H9 (cell line): Measurements from ENCODE around the gene VWF. TPM values are rescaled to one million over a fixed set of nuclear protein-coding genes. Genes with fewer than 3 reads are reported as not detected.

Experiments used
- DNase-seq: peaks from one replicate; pipeline ENCODE4 v3.0.0-alpha.2; 2017
- H2AFZ ChIP-seq: one replicate; pipeline ENCODE4 v1.6.1; 2013; ENCODE audit warnings: mild to moderate bottlenecking, low read length, control low read depth, moderate library complexity
- H2AK5ac ChIP-seq: 2 replicates; pipeline ENCODE4 v1.6.1; 2013; ENCODE audit warnings: low read length, control low read depth, mixed read lengths; ENCODE audit not compliant: insufficient read length
- H2BK120ac ChIP-seq: one replicate; pipeline ENCODE4 v1.6.1; 2013; ENCODE audit warnings: low read depth, mild to moderate bottlenecking, low read length, control low read depth, inconsistent platforms; ENCODE audit not compliant: poor library complexity, severe bottlenecking
- H2BK12ac ChIP-seq: 2 replicates; pipeline ENCODE4 v1.6.1; 2013; ENCODE audit warnings: low read length, control low read depth, mixed read lengths, low read depth; ENCODE audit not compliant: insufficient read length
- H2BK15ac ChIP-seq: 2 replicates; pipeline ENCODE4 v1.6.1; 2013; ENCODE audit warnings: low read depth, low read length, control low read depth
- H2BK20ac ChIP-seq: one replicate; pipeline ENCODE4 v1.6.1; 2013; ENCODE audit warnings: low read depth, mild to moderate bottlenecking, low read length, control low read depth, inconsistent platforms; ENCODE audit not compliant: poor library complexity, severe bottlenecking
- H2BK5ac ChIP-seq: 2 replicates; pipeline ENCODE4 v1.6.1; 2013; ENCODE audit warnings: low read length, control low read depth, mixed read lengths; ENCODE audit not compliant: insufficient read length
- H3K14ac ChIP-seq: 2 replicates; pipeline ENCODE4 v1.6.1; 2013; ENCODE audit warnings: low read length, control low read depth; ENCODE audit not compliant: insufficient read depth
- H3K18ac ChIP-seq: 2 replicates; pipeline ENCODE4 v1.6.1; 2013; ENCODE audit warnings: low read depth, mild to moderate bottlenecking, mixed read lengths, low read length, control low read depth; ENCODE audit not compliant: insufficient read length
- H3K23ac ChIP-seq: 2 replicates; pipeline ENCODE4 v1.6.1; 2013; ENCODE audit warnings: low read length, control low read depth, mixed read lengths, low read depth; ENCODE audit not compliant: insufficient read length
- H3K23me2 ChIP-seq: 2 replicates; pipeline ENCODE4 v1.6.1; 2013; ENCODE audit warnings: low read depth, mild to moderate bottlenecking, mixed read lengths, low read length, control low read depth; ENCODE audit not compliant: insufficient read length, poor library complexity, severe bottlenecking
- H3K27ac ChIP-seq: 2 replicates; pipeline ENCODE4 v1.5.1; 2013; ENCODE audit warnings: low read length, control low read depth, mixed read lengths, low read depth; ENCODE audit not compliant: insufficient read length
- H3K27me3 ChIP-seq: 2 replicates; pipeline ENCODE4 v1.6.1; 2013; ENCODE audit warnings: low read length, control low read depth, inconsistent platforms; ENCODE audit not compliant: insufficient read depth
- H3K4ac ChIP-seq: 2 replicates; pipeline ENCODE4 v1.6.1; 2013; ENCODE audit warnings: low read depth, mild to moderate bottlenecking, control low read depth, inconsistent platforms, low read length, moderate library complexity
- H3K4me1 ChIP-seq: 2 replicates; pipeline ENCODE4 v1.6.1; 2013; ENCODE audit warnings: low read length, control low read depth, inconsistent platforms; ENCODE audit not compliant: insufficient read depth
- H3K4me2 ChIP-seq: 2 replicates; pipeline ENCODE4 v1.6.1; 2013; ENCODE audit warnings: low read length, control low read depth, mixed read lengths; ENCODE audit not compliant: insufficient read length, insufficient read depth
- H3K56ac ChIP-seq: 2 replicates; pipeline ENCODE4 v1.6.1; 2013; ENCODE audit warnings: low read depth, mild to moderate bottlenecking, mixed read lengths, low read length, control low read depth; ENCODE audit not compliant: insufficient read length
- H3K79me1 ChIP-seq: 2 replicates; pipeline ENCODE4 v1.6.1; 2013; ENCODE audit warnings: low read depth, mild to moderate bottlenecking, moderate library complexity, low read length, control low read depth, inconsistent platforms; ENCODE audit not compliant: insufficient read depth, poor library complexity, severe bottlenecking
- H3K79me2 ChIP-seq: 2 replicates; pipeline ENCODE4 v1.6.1; 2013; ENCODE audit warnings: low read length, control low read depth, inconsistent platforms; ENCODE audit not compliant: insufficient read depth
- H3K9ac ChIP-seq: 2 replicates; pipeline ENCODE4 v1.6.1; 2013; ENCODE audit warnings: low read length, control low read depth, mixed read lengths; ENCODE audit not compliant: insufficient read length; ENCODE audit errors: extremely low read depth
- H3K9me3 ChIP-seq: one replicate; pipeline ENCODE4 v1.6.1; 2013; ENCODE audit warnings: low read depth, low read length, inconsistent platforms; ENCODE audit not compliant: control insufficient read depth
- H3T11ph ChIP-seq: one replicate; pipeline ENCODE4 v1.6.1; 2013; ENCODE audit warnings: mild to moderate bottlenecking, low read length, control low read depth, inconsistent platforms
- H4K20me1 ChIP-seq: one replicate; pipeline ENCODE4 v1.6.1; 2013; ENCODE audit not compliant: control insufficient read depth, insufficient read length, insufficient read depth
- H4K5ac ChIP-seq: 2 replicates; pipeline ENCODE4 v1.6.1; 2013; ENCODE audit warnings: low read depth, mild to moderate bottlenecking, mixed read lengths, low read length, control low read depth; ENCODE audit not compliant: insufficient read length
- H4K8ac ChIP-seq: replicated peaks from 2 replicates; pipeline ENCODE4 v1.6.1; 2013; ENCODE audit warnings: low read length, control low read depth, mixed read lengths, low read depth; ENCODE audit not compliant: insufficient read length
- H4K91ac ChIP-seq: 2 replicates; pipeline ENCODE4 v1.6.1; 2013; ENCODE audit warnings: low read depth, mild to moderate bottlenecking, moderate library complexity, mixed read lengths, low read length, control low read depth; ENCODE audit not compliant: insufficient read length
- H3K27ac Mint-ChIP-seq, 3 experiments: 2 replicates in 2 of 3; 3 replicates in 1 of 3; pipeline ENCODE4 v1.8.0; 2020 to 2021; ENCODE audit warnings: mixed read lengths in 3 of 3, mild to moderate bottlenecking in 1 of 3, moderate library complexity in 1 of 3
- H3K27me3 Mint-ChIP-seq: 2 replicates; pipeline ENCODE4 v1.8.0; 2021; ENCODE audit warnings: low read depth, mild to moderate bottlenecking, moderate library complexity, mixed read lengths
- H3K36me3 Mint-ChIP-seq, 3 experiments: 2 replicates in 2 of 3; 3 replicates in 1 of 3; pipeline ENCODE4 v1.8.0; 2020 to 2021; ENCODE audit warnings: low read depth in 3 of 3, mixed read lengths in 3 of 3; ENCODE audit not compliant: insufficient read depth in 1 of 3
- H3K4me1 Mint-ChIP-seq, 2 experiments: 2 replicates each; pipeline ENCODE4 v1.8.0; 2020; ENCODE audit warnings: mixed read lengths in 2 of 2
- H3K4me3 Mint-ChIP-seq, 2 experiments: 2 replicates in 1 of 2; 3 replicates in 1 of 2; pipeline ENCODE4 v1.8.0; 2020 to 2021; ENCODE audit warnings: mild to moderate bottlenecking in 2 of 2, mixed read lengths in 2 of 2, moderate library complexity in 1 of 2
- H3K9me3 Mint-ChIP-seq, 2 experiments: 2 replicates in 1 of 2; 3 replicates in 1 of 2; pipeline ENCODE4 v1.8.0; 2020; ENCODE audit warnings: mild to moderate bottlenecking in 2 of 2, mixed read lengths in 2 of 2, moderate library complexity in 1 of 2
- CTCF ChIP-seq: fragments of 200-600 bp; sonication (generic); conservative IDR thresholded peaks from 3 replicates; pipeline ENCODE4 v1.8.0; 2021; ENCODE audit warnings: antibody characterized with exemption, mild to moderate bottlenecking
- WGBS: extraction: QIAGEN DNeasy Blood & Tissue Kit; methylation state at CpG from one replicate; pipeline ENCODE4 v1.1.7; 2013; ENCODE audit warnings: missing lambda C conversion rate, low lambda C conversion rate, mixed read lengths; ENCODE audit not compliant: insufficient read length; ENCODE audit errors: extremely low coverage; 5-methylcytosine and 5-hydroxymethylcytosine counted together
- total RNA-seq: library from RNA; stranded (reverse); gene quantifications from 2 replicates; pipeline ENCODE4 v1.2.1, GENCODE V29; 2021

Gene VWF
- total RNA-seq, 1 experiment from 2014 or later = 0.17 TPM

- Histone ChIP-seq H3K4ac (no peak overlapping the region), H3K9ac (no peak overlapping the region), H2BK12ac (no peak overlapping the region), H4K8ac (no peak overlapping the region), H2BK120ac (no peak overlapping the region), H3K23me2 (no peaks in the 10 kb centered on the region), H3K79me1 (no peaks in the 10 kb centered on the region), H4K20me1 (no peaks in the 10 kb centered on the region), H4K5ac (no peak overlapping the region), H3K23ac (no peak overlapping the region), H2AK5ac (no peak overlapping the region), H2BK20ac (no peak overlapping the region), H3K79me2 (no peaks in the 10 kb centered on the region), H3K27ac (no peak overlapping the region), H3K18ac (no peak overlapping the region), H3T11ph (no peak overlapping the region), H3K56ac (no peak overlapping the region), H3K4me1 (no peaks in the 10 kb centered on the region), H2BK15ac (no peak overlapping the region), H2AFZ (no peak overlapping the region), H3K4me2 (no peak overlapping the region), H3K27me3 (no peaks in the 10 kb centered on the region), H4K91ac (no peak overlapping the region), H3K9me3 (no peaks in the 10 kb centered on the region), H3K14ac (no peak overlapping the region), H2BK5ac (no peak overlapping the region)
- no peak overlapping the region for H3K4me3 Mint-ChIP-seq
- no peak for DNase-seq
- peaks cover 1% of the 10 kb centered on the region; the same call in 1 of the 2 replicates for H3K27me3 Mint-ChIP-seq
- H3K27ac Mint-ChIP-seq = no peak overlapping the region
- no peaks in the 10 kb centered on the region; a peak in 1 of 7 replicates for H3K36me3 Mint-ChIP-seq
- peaks cover 0 to 3% of the 10 kb centered on the region in 2 experiments; a peak in 2 of 5 replicates for H3K9me3 Mint-ChIP-seq
- TF ChIP-seq CTCF = no peak
- WGBS = no CpG with 5 or more reads among the region's 2 CpGs
- H3K4me1 Mint-ChIP-seq = no peaks in the 10 kb centered on the region
These were observed 25.2 kb downstream of the VWF start for GRCh38 chr12:6099316-6099715.
